Activated CD4-positive, alpha-beta T cell treated with anti-CD3 and anti-CD28 coated beads, Interleukin-2, amount 10 ng/mL, durations not matched to agents 7 days and 5 days (primary cell): Measurements from ENCODE around the gene LMAN2. TPM values are rescaled to one million over a fixed set of nuclear protein-coding genes. Genes with fewer than 3 reads are reported as not detected.
A peak's percentile ranks its signal among the peaks of the same experiment; 100 is the strongest.

Experiments used
- CTCF ChIA-PET: fragments of 350-600 bp; sonication (Branson Sonifier 250); formaldehyde crosslinking; loops from one replicate; lab custom pipeline; 2021; ENCODE audit warnings: antibody characterized with exemption; lab: Charles Lee
- POLR2A ChIA-PET: fragments of 350-600 bp; sonication (Branson Sonifier 250); formaldehyde crosslinking; loops from one replicate; lab custom pipeline; 2021; ENCODE audit warnings: antibody characterized with exemption; lab: Charles Lee
- DNase-seq: peaks from one replicate; pipeline ENCODE4 v3.0.0-alpha.2; 2020
- H3K27ac Mint-ChIP-seq: one replicate; pipeline ENCODE4 v1.8.0; 2021; ENCODE audit warnings: mild to moderate bottlenecking, moderate library complexity, mixed read lengths
- H3K27me3 Mint-ChIP-seq: one replicate; pipeline ENCODE4 v1.8.0; 2021; ENCODE audit warnings: mixed read lengths
- H3K36me3 Mint-ChIP-seq: one replicate; pipeline ENCODE4 v1.8.0; 2021; ENCODE audit warnings: low read depth, mixed read lengths
- H3K4me1 Mint-ChIP-seq: one replicate; pipeline ENCODE4 v1.8.0; 2021; ENCODE audit warnings: mixed read lengths
- H3K4me3 Mint-ChIP-seq: one replicate; pipeline ENCODE4 v1.8.0; 2021; ENCODE audit warnings: mild to moderate bottlenecking, moderate library complexity, mixed read lengths
- H3K9me3 Mint-ChIP-seq: one replicate; pipeline ENCODE4 v1.8.0; 2021; ENCODE audit warnings: mixed read lengths
- total RNA-seq, 2 experiments: library from RNA; stranded (reverse); gene quantifications; one replicate each; pipeline ENCODE4 v1.2.3, GENCODE V29; 2021

Gene LMAN2
- total RNA-seq, 2 experiments from 2014 or later, result 123 to 132 TPM

- peak; percentile 87 for DNase-seq
- Mint-ChIP-seq H3K36me3 (peaks cover 62% of the 10 kb centered on the region), H3K9me3 (no peaks in the 10 kb centered on the region), H3K27ac (peak within 1 kb of the TSS; percentile 92), H3K4me1 (peaks cover 72% of the 10 kb centered on the region), H3K27me3 (no peaks in the 10 kb centered on the region), H3K4me3 (peak within 1 kb of the TSS; percentile 88)
- ChIA-PET CTCF (interaction anchor here (0.5 to 2.2 kb wide), 13 partner anchors 9 to 189 kb away, joined by 3 to 9 read pairs (median 4); partner anchors contain the start of gene NSD1), POLR2A (interaction anchor here (0.6 kb wide), 1 partner anchor 70 kb away, joined by 4 read pairs; no protein-coding TSS in a partner anchor)
Measured at GRCh38 chr5:177303121-177303924, 48.1 kb downstream of the LMAN2 start, which contains the start of the genes PRELID1 and RAB24. PRELID1 (plus strand) TSS chr5:177303799; CDS start chr5:177303986, 187 bp downstream. RAB24 (minus strand) TSS chr5:177303719; CDS start chr5:177303288, 431 bp downstream.

- Mint-ChIP-seq H3K9me3 (no peaks in the 10 kb centered on the region), H3K27me3 (no peaks in the 10 kb centered on the region), H3K27ac (peak overlapping the region; percentile 87), H3K4me1 (peaks cover 80% of the 10 kb centered on the region), H3K4me3 (peak overlapping the region; percentile 88), H3K36me3 (peaks cover 65% of the 10 kb centered on the region)
- CTCF ChIA-PET, result interaction anchor here (1.2 to 2.3 kb wide), 10 partner anchors 7 to 189 kb away, joined by 3 to 13 read pairs (median 4); no protein-coding TSS in a partner anchor
- DNase-seq, result no peak
- POLR2A ChIA-PET, result no interaction called here
Measured at GRCh38 chr5:177302354-177303110, 48.9 kb downstream of the LMAN2 start.

- H3K4me3 Mint-ChIP-seq, result peak overlapping the region; percentile 88
- peaks cover 66% of the 10 kb centered on the region for H3K36me3 Mint-ChIP-seq
- H3K27me3 Mint-ChIP-seq, result no peaks in the 10 kb centered on the region
- POLR2A ChIA-PET, result no interaction called here
- CTCF ChIA-PET, result interaction anchor here (0.5 to 2.3 kb wide), 9 partner anchors 8 to 188 kb away, joined by 3 to 13 read pairs (median 4); no protein-coding TSS in a partner anchor
- no peaks in the 10 kb centered on the region for H3K9me3 Mint-ChIP-seq
- H3K4me1 Mint-ChIP-seq, result peaks cover 83% of the 10 kb centered on the region
- DNase-seq, result no peak
- H3K27ac Mint-ChIP-seq, result peak overlapping the region; percentile 89
Measured at GRCh38 chr5:177301503-177302165, 49.8 kb downstream of the LMAN2 start.

GRCh38 chr5:177300951-177301350, 50.5 kb downstream of the LMAN2 start:
- H3K4me3 Mint-ChIP-seq, result peak overlapping the region; percentile 55
- no peaks in the 10 kb centered on the region for H3K9me3 Mint-ChIP-seq
- H3K4me1 Mint-ChIP-seq, result peaks cover 83% of the 10 kb centered on the region
- peaks cover 67% of the 10 kb centered on the region for H3K36me3 Mint-ChIP-seq
- DNase-seq, result no peak
- H3K27me3 Mint-ChIP-seq, result no peaks in the 10 kb centered on the region
- ChIA-PET CTCF (interaction anchor here (0.5 to 2.3 kb wide), 8 partner anchors 9 to 187 kb away, joined by 3 to 13 read pairs (median 4); no protein-coding TSS in a partner anchor), POLR2A (interaction anchor here (0.6 kb wide), 1 partner anchor 171 kb away, joined by 3 read pairs; no protein-coding TSS in a partner anchor)
- H3K27ac Mint-ChIP-seq, result peak overlapping the region; percentile 89

GRCh38 chr5:177300236-177300880, 51.1 kb downstream of the LMAN2 start:
- peak; percentile 74 for DNase-seq
- CTCF ChIA-PET, result interaction anchor here (1.0 to 2.3 kb wide), 4 partner anchors 10 to 186 kb away, joined by 3 to 13 read pairs (median 6); no protein-coding TSS in a partner anchor
- H3K36me3 Mint-ChIP-seq, result peaks cover 67% of the 10 kb centered on the region
- H3K4me3 Mint-ChIP-seq, result peak overlapping the region; percentile 55
- POLR2A ChIA-PET, result interaction anchor here (0.6 kb wide), 1 partner anchor 171 kb away, joined by 3 read pairs; no protein-coding TSS in a partner anchor
- H3K27me3 Mint-ChIP-seq, result no peaks in the 10 kb centered on the region
- no peaks in the 10 kb centered on the region for H3K9me3 Mint-ChIP-seq
- H3K4me1 Mint-ChIP-seq, result peaks cover 83% of the 10 kb centered on the region
- H3K27ac Mint-ChIP-seq, result peak overlapping the region; percentile 89

- no peaks in the 10 kb centered on the region for H3K27me3 Mint-ChIP-seq
- H3K4me1 Mint-ChIP-seq, result peaks cover 82% of the 10 kb centered on the region
- POLR2A ChIA-PET, result no interaction called here
- peak overlapping the region; percentile 86 for H3K27ac Mint-ChIP-seq
- no peaks in the 10 kb centered on the region for H3K9me3 Mint-ChIP-seq
- H3K36me3 Mint-ChIP-seq, result peaks cover 67% of the 10 kb centered on the region
- H3K4me3 Mint-ChIP-seq, result no peak overlapping the region
- no peak for DNase-seq
- CTCF ChIA-PET, result interaction anchor here (1.0 to 4.1 kb wide), 4 partner anchors 10 to 186 kb away, joined by 3 to 30 read pairs (median 4); no protein-coding TSS in a partner anchor
Measured at GRCh38 chr5:177299697-177300096, 51.8 kb downstream of the LMAN2 start.

- H3K27me3 Mint-ChIP-seq, result no peaks in the 10 kb centered on the region
- no peak overlapping the region for H3K4me3 Mint-ChIP-seq
- peaks cover 77% of the 10 kb centered on the region for H3K4me1 Mint-ChIP-seq
- DNase-seq, result no peak
- no peak overlapping the region for H3K27ac Mint-ChIP-seq
- ChIA-PET CTCF (interaction anchor here (0.6 to 4.1 kb wide), 4 partner anchors 12 to 122 kb away, joined by 3 to 30 read pairs (median 6); no protein-coding TSS in a partner anchor), POLR2A (interaction anchor here (0.7 kb wide), 1 partner anchor 29 kb away, joined by 3 read pairs; no protein-coding TSS in a partner anchor)
- H3K9me3 Mint-ChIP-seq, result no peaks in the 10 kb centered on the region
- peaks cover 69% of the 10 kb centered on the region for H3K36me3 Mint-ChIP-seq
Measured at GRCh38 chr5:177297922-177298321, 53.5 kb downstream of the LMAN2 start.

GRCh38 chr5:177296581-177296980, 54.9 kb downstream of the LMAN2 start:
- Mint-ChIP-seq H3K36me3 (peaks cover 73% of the 10 kb centered on the region), H3K27me3 (no peaks in the 10 kb centered on the region), H3K4me3 (peak overlapping the region; percentile 33), H3K4me1 (peaks cover 68% of the 10 kb centered on the region), H3K9me3 (no peaks in the 10 kb centered on the region), H3K27ac (peak overlapping the region; percentile 76)
- DNase-seq, result no peak
- ChIA-PET CTCF (interaction anchor here (0.6 to 4.1 kb wide), 6 partner anchors 9 to 93 kb away, joined by 3 to 30 read pairs (median 6); no protein-coding TSS in a partner anchor), POLR2A (interaction anchor here (0.7 kb wide), 1 partner anchor 11 kb away, joined by 3 read pairs; no protein-coding TSS in a partner anchor)

- peaks cover 71% of the 10 kb centered on the region for H3K36me3 Mint-ChIP-seq
- ChIA-PET CTCF (interaction anchor here (0.6 to 4.1 kb wide), 7 partner anchors 9 to 94 kb away, joined by 3 to 30 read pairs (median 6); no protein-coding TSS in a partner anchor), POLR2A (interaction anchor here (0.7 kb wide), 1 partner anchor 12 kb away, joined by 3 read pairs; no protein-coding TSS in a partner anchor)
- H3K27me3 Mint-ChIP-seq, result no peaks in the 10 kb centered on the region
- H3K27ac Mint-ChIP-seq, result peak overlapping the region; percentile 76
- H3K9me3 Mint-ChIP-seq, result no peaks in the 10 kb centered on the region
- no peak for DNase-seq
- no peak overlapping the region for H3K4me3 Mint-ChIP-seq
- H3K4me1 Mint-ChIP-seq, result peaks cover 62% of the 10 kb centered on the region
Measured at GRCh38 chr5:177295924-177296323, 55.5 kb downstream of the LMAN2 start.

- POLR2A ChIA-PET, result interaction anchor here (0.6 kb wide), 1 partner anchor 147 kb away, joined by 6 read pairs; no protein-coding TSS in a partner anchor
- H3K36me3 Mint-ChIP-seq, result peaks cover 68% of the 10 kb centered on the region
- peak overlapping the region; percentile 26 for H3K27ac Mint-ChIP-seq
- CTCF ChIA-PET, result interaction anchor here (1.2 to 2.4 kb wide), 4 partner anchors 9 to 181 kb away, joined by 4 to 8 read pairs (median 4); partner anchors contain the start of genes PRELID1 and RAB24
- peaks cover 53% of the 10 kb centered on the region for H3K4me1 Mint-ChIP-seq
- H3K27me3 Mint-ChIP-seq, result no peaks in the 10 kb centered on the region
- no peak for DNase-seq
- no peak overlapping the region for H3K4me3 Mint-ChIP-seq
- H3K9me3 Mint-ChIP-seq, result no peaks in the 10 kb centered on the region
Measured at GRCh38 chr5:177294632-177295031, 56.8 kb downstream of the LMAN2 start.
